AG09309 (cell line): ENCODE measurements around the gene TTC28.
A peak's percentile ranks its signal among the peaks of the same experiment; 100 is the strongest.

Experiments used
- DNase-seq: peaks from one replicate; pipeline ENCODE4 v3.0.0-alpha.2; 2010; ENCODE audit warnings: low read depth
- H3K4me3 ChIP-seq: 2 replicates; pipeline ENCODE4 v1.5.1; 2011; ENCODE audit warnings: mild to moderate bottlenecking, low read depth, low read length, moderate library complexity; ENCODE audit not compliant: control insufficient read depth
- TF ChIP-seq, protein P1 (sequence below): IDR thresholded peaks from 2 replicates; pipeline ENCODE4 v1.5.1; 2011; ENCODE audit warnings: mild to moderate bottlenecking, low read depth, low read length, inconsistent platforms; ENCODE audit not compliant: insufficient read depth, control insufficient read depth; ENCODE audit errors: missing control alignments

The TTC28 gene

DNA sequence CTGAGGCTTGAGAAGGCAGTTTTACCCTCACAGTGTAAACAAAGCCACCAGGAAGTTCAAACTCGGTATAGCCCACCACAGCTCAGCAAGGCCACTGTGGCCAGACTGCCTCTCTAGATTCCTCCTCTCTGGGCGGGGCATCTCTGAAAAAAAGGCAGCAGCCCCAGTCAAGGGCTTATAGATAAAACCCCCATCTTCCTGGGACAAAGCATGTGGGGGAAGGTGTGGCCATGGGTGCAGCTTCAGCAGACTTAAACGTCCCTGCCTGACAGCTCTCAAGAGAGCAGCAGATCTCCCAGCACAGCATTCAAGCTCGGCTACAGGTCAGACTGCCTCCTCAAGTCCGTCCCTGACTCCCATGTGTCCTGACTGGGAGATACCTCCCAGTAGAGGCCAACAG lies 69.7 kb downstream of the TTC28 start:
- no peak for DNase-seq
- TF ChIP-seq, protein P1, sequence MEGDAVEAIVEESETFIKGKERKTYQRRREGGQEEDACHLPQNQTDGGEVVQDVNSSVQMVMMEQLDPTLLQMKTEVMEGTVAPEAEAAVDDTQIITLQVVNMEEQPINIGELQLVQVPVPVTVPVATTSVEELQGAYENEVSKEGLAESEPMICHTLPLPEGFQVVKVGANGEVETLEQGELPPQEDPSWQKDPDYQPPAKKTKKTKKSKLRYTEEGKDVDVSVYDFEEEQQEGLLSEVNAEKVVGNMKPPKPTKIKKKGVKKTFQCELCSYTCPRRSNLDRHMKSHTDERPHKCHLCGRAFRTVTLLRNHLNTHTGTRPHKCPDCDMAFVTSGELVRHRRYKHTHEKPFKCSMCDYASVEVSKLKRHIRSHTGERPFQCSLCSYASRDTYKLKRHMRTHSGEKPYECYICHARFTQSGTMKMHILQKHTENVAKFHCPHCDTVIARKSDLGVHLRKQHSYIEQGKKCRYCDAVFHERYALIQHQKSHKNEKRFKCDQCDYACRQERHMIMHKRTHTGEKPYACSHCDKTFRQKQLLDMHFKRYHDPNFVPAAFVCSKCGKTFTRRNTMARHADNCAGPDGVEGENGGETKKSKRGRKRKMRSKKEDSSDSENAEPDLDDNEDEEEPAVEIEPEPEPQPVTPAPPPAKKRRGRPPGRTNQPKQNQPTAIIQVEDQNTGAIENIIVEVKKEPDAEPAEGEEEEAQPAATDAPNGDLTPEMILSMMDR, result no peak
- no peak overlapping the region for H3K4me3 ChIP-seq

DNA sequence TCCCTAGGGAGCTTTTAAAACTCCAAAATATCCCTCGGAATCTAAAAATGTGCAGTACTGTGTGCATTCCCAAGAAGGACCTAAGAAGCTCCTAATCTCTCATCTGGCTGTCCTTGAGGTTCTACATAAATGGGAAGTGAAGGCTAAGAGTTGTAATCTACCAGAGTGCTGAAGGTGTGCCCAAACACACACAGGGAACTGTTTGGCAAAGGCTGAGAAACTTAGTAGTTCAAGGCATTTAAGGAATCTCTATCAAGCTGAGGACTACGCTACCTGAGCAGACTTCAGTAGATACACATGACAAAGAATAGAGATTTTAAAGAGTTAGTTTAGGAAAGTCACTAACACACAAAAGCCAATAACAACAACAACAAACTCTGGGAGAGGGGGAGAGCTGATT lies 71.1 kb downstream of the TTC28 start:
- no peak overlapping the region for H3K4me3 ChIP-seq
- no peak for DNase-seq
- TF ChIP-seq, protein P1, result no peak

GRCh38 chr22:28607795-28608194 lies 71.8 kb downstream of the TTC28 start:
- TF ChIP-seq, protein P1, result no peak
- DNase-seq, result no peak
- H3K4me3 ChIP-seq, result no peak overlapping the region

DNA sequence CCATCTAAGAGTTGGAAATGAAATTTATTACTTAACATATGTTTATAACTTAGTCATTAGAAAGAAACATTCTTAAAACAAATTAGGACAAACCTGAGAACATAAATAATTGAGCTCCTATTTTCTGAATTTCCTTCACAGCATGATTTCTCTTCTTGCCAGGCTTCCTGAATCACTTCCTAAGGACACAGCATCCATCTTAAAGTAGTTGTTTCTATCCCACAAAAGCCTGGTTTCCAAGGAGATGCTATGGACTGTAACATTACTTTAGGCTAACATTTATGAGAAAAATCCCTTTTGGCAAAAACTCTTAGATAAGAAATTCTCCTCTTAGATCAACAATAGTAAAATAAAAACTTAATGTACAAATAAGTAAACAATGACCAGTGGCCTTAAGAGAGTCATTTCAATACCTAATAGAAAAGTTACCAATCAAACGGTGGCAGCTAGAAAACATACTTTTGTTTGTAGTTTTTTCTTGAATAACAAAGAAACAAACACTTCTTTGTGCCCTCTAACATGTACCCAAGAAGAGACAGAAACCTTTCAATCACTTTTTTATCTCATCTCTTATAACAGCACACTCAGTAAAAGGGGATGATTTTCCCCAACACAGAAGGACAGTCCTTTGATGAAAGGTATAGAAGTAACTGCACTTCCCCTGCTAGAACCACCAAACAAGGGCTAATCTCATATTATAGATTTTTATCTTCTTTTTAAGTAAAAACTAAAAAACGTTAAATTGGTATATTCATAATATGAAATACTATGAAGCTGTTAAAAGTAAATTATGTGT lies 74.5 kb downstream of the TTC28 start:
- DNase-seq, result no peak
- TF ChIP-seq, protein P1, result no peak
- H3K4me3 ChIP-seq, result no peak overlapping the region

DNA sequence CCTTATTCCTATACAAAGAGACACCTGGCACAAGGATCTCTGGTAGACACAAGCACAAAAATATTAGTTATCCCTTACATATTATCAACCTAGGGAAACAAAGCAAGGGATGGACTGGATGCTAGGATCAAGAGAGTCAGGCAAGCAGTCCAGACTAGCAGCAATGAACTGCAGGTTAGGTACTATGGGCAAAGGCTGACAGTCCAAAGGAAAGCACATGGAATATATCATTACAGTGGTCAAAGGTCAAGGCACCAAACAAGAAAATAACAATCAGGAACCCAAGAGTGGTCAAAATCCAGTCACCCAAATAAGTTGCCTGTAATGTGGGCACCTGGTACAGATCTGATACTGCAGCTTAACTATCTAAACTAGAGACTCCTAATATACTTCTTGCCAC lies 77.7 kb downstream of the TTC28 start:
- DNase-seq, result no peak
- no peak overlapping the region for H3K4me3 ChIP-seq
- TF ChIP-seq, protein P1, result no peak

GRCh38 chr22:28600546-28601143 lies 79.0 kb downstream of the TTC28 start:
- peak; percentile 46 for DNase-seq
- TF ChIP-seq, protein P1, result no peak
- no peak overlapping the region for H3K4me3 ChIP-seq

DNA sequence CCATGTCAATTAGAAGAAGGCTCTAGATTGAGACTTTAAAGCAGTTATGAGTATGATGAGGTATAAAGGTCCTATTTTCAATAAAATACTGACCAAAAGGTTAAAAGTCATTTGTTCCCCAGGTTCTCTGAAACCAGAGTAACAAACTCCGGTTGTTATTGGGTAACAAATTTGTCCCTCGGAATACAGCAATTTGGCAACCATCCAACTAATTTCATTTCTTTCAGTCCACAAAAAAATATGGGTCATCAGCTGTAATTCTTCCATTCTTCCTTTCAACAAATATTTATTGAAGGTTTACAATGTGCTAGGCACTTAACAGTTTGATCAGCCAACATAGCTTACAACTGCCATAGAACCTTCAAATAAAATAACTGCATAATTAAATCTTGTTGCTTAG lies 79.9 kb downstream of the TTC28 start:
- no peak for DNase-seq
- TF ChIP-seq, protein P1, result no peak
- H3K4me3 ChIP-seq, result no peak overlapping the region
